HepG2 (cell line): ENCODE measurements around the gene MAP1LC3C. TPM values are rescaled to one million over a fixed set of nuclear protein-coding genes. Genes with fewer than 3 reads are reported as not detected.

Experiments used
- ATAC-seq: fragments of 200-7000 bp; cut with Tn5 transposase; 3 replicates; pipeline ENCODE4 v1.9.1; 2020; ENCODE audit warnings: mild to moderate bottlenecking, moderate library complexity
- BruUV-seq: library from RNA; stranded (reverse); fragments of 400-500 nt; replicated peaks from 2 replicates; lab custom pipeline; 2021; lab: Mats Ljungman, UMichigan
- CTCF ChIA-PET: fragments of 300-600 bp; formaldehyde crosslinking; extraction: SDS; loops from one replicate; lab custom pipeline; 2021; ENCODE audit warnings: low total read pairs, inconsistent platforms, low intra/inter-chr PET ratio; lab: Yijun Ruan, JAX
- POLR2A ChIA-PET: fragments of 350-600 bp; sonication (Branson Sonifier 250); formaldehyde crosslinking; loops from one replicate; lab custom pipeline; 2020; ENCODE audit warnings: antibody characterized with exemption, inconsistent platforms; lab: Yijun Ruan, JAX
- DNase-seq: peaks from one replicate; pipeline ENCODE4 v3.0.0-alpha.2; 2015; ENCODE audit warnings: low spot score
- FAIRE-seq: peaks from 3 replicates; lab custom pipeline; 2011; peaks lifted over from hg19 to GRCh38; lab: Jason Lieb, UNC
- H2AFZ ChIP-seq: one replicate; pipeline ENCODE4 v1.6.1; 2011; ENCODE audit warnings: low read length, inconsistent platforms
- H3K27ac ChIP-seq: fragments of 300-600 bp; 3 replicates; pipeline ENCODE4 v1.8.0; 2011; ENCODE audit warnings: mixed run types, mild to moderate bottlenecking, mixed read lengths, low read length, inconsistent platforms; ENCODE audit not compliant: insufficient read depth; ENCODE audit errors: extremely low read length
- H3K27me3 ChIP-seq, 2 experiments: fragments of 200-600 bp in 1 of 2; 2 replicates in 1 of 2; 3 replicates in 1 of 2; pipeline versions ENCODE4 v1.6.0 to v1.8.0; 2011; ENCODE audit warnings: low read length in 2 of 2, mild to moderate bottlenecking in 2 of 2, moderate library complexity in 2 of 2, inconsistent platforms in 1 of 2; ENCODE audit not compliant: insufficient read depth in 2 of 2, control insufficient read depth in 1 of 2
- H3K36me3 ChIP-seq, 2 experiments: fragments of 200-600 bp in 1 of 2; replicated peaks in 1 of 2; 2 replicates in 1 of 2; 3 replicates in 1 of 2; pipeline versions ENCODE4 v1.5.1 to v1.8.0; 2011; ENCODE audit warnings: low read length in 2 of 2, inconsistent platforms in 1 of 2; ENCODE audit not compliant: insufficient read depth in 2 of 2, control insufficient read depth in 1 of 2
- H3K4me1 ChIP-seq: 2 replicates; pipeline ENCODE4 v1.5.1; 2012; ENCODE audit warnings: low read length, inconsistent platforms; ENCODE audit not compliant: insufficient read depth
- H3K4me2 ChIP-seq: 2 replicates; pipeline ENCODE4 v1.6.0; 2011; ENCODE audit warnings: low read depth, low read length, inconsistent platforms
- H3K4me3 ChIP-seq, 3 experiments: fragments of 200-600 bp in 1 of 3; sonication (generic), shearing (Covaris generic) in 1 of 3; replicated peaks in 1 of 3; 2 replicates each; pipeline ENCODE4 v1.5.1; 2011 to 2016; ENCODE audit warnings: low read length in 3 of 3, inconsistent platforms in 2 of 3, low read depth in 2 of 3, mild to moderate bottlenecking in 2 of 3, control low read depth in 1 of 3, mixed read lengths in 1 of 3; ENCODE audit not compliant: insufficient read depth in 1 of 3
- H3K79me2 ChIP-seq: one replicate; pipeline ENCODE4 v1.6.1; 2011; ENCODE audit warnings: low read length, inconsistent platforms; ENCODE audit not compliant: insufficient read depth
- H3K9ac ChIP-seq: 2 replicates; pipeline ENCODE4 v1.6.0; 2011; ENCODE audit warnings: mild to moderate bottlenecking, low read depth, low read length, inconsistent platforms; ENCODE audit not compliant: insufficient read depth
- H3K9me3 ChIP-seq: 2 replicates; pipeline ENCODE4 v1.5.1; 2012; ENCODE audit warnings: mild to moderate bottlenecking, low read length
- H4K20me1 ChIP-seq: 2 replicates; pipeline ENCODE4 v1.6.0; 2011; ENCODE audit warnings: inconsistent platforms, mild to moderate bottlenecking, low read length, moderate library complexity; ENCODE audit not compliant: insufficient read depth
- ARID3A ChIP-seq: IDR thresholded peaks from 2 replicates; pipeline ENCODE4 v1.6.1; 2012; ENCODE audit warnings: low read depth, low read length, improper control_type of control experiment
- CEBPB ChIP-seq: IDR thresholded peaks from 2 replicates; pipeline ENCODE4 v1.6.1; 2011; ENCODE audit warnings: low read depth, low read length, improper control_type of control experiment, borderline replicate concordance
- CREB1 ChIP-seq, 2 experiments: fragments of 450-650 bp in 1 of 2; IDR thresholded peaks; 2 replicates each; pipeline ENCODE4 v1.6.1; 2016 to 2017; ENCODE audit warnings: control low read depth in 1 of 2, mild to moderate bottlenecking in 1 of 2, missing compliant biosample characterization in 1 of 2, missing genetic modification characterization in 1 of 2
- MAFF ChIP-seq: IDR thresholded peaks from 2 replicates; pipeline ENCODE4 v1.6.1; 2011; ENCODE audit warnings: low read depth, low read length, improper control_type of control experiment
- MAFK ChIP-seq, 2 experiments: IDR thresholded peaks in 1 of 2; conservative IDR thresholded peaks in 1 of 2; 2 replicates each; pipeline ENCODE4 v1.6.1; 2011; ENCODE audit warnings: improper control_type of control experiment in 2 of 2, low read length in 2 of 2
- MLX ChIP-seq: IDR thresholded peaks from 2 replicates; pipeline ENCODE4 v1.6.1; 2016
- TSC22D2 ChIP-seq: sonication (generic); formaldehyde crosslinking; IDR thresholded peaks from 2 replicates; pipeline ENCODE4 v1.5.1; 2020; ENCODE audit warnings: missing genetic modification reagents, mild to moderate bottlenecking, borderline replicate concordance
- ZEB1 ChIP-seq: IDR thresholded peaks from 2 replicates; pipeline ENCODE4 v1.6.1; 2012; ENCODE audit warnings: mild to moderate bottlenecking, low read depth, inconsistent platforms; ENCODE audit not compliant: insufficient replicate concordance
- ZFAT ChIP-seq: sonication (generic); formaldehyde crosslinking; conservative IDR thresholded peaks from 2 replicates; pipeline ENCODE4 v1.8.1; 2023; ENCODE audit warnings: missing genetic modification reagents, inconsistent platforms
- ZNF317 ChIP-seq: sonication (generic); formaldehyde crosslinking; IDR thresholded peaks from 2 replicates; pipeline ENCODE4 v1.5.0; 2020; ENCODE audit warnings: mild to moderate bottlenecking, missing genetic modification reagents
- WGBS: methylation state at CpG from one replicate; pipeline ENCODE4 v1.1.6; 2017; ENCODE audit warnings: low lambda C conversion rate; 5-methylcytosine and 5-hydroxymethylcytosine counted together
- in situ Hi-C: cut with HindIII; loops from 2 replicates; pipeline ENCODE4 v1.10.0; 2017; ENCODE audit warnings: low pct_unique_long_range_greater_than_20kb; ENCODE audit not compliant: extremely low pct_ligation_motif_present
- intact Hi-C: fragments of 100-400 bp; cut with micrococcal nuclease; formaldehyde crosslinking; loops from one replicate; pipeline ENCODE4 v1.10.0; 2022; ENCODE audit not compliant: unreplicated experiment
- polyA plus RNA-seq, 8 experiments: library from polyadenylated mRNA; depleted of rRNA in 3 of 8; stranded (reverse) in 7 of 8; unstranded in 1 of 8; fragments of >200 nt; fragmentation: Illumina TruSeq in 4 of 8; extraction: Trizol in 4 of 8; gene quantifications; 2 replicates each; pipeline versions ENCODE4 v1.2.1 to v1.2.3, GENCODE V29; 2011 to 2016; ENCODE audit warnings: low read depth in 4 of 8, missing spikeins in 1 of 8, mixed read lengths in 1 of 8; ENCODE audit not compliant: insufficient read depth in 1 of 8
- total RNA-seq, 5 experiments: library from RNA; depleted of rRNA; stranded (reverse); fragments of >200 nt; fragmentation: Illumina TruSeq; extraction: Trizol; gene quantifications; 2 replicates each; pipeline ENCODE4 v1.2.3, GENCODE V29; 2016; ENCODE audit warnings: low read depth in 1 of 5
- TF ChIP-seq, protein P1 (sequence below): fragments of 450-650 bp; IDR thresholded peaks from 2 replicates; pipeline ENCODE4 v1.6.1; 2017
- TF ChIP-seq, protein P2 (sequence below): IDR thresholded peaks from 2 replicates; pipeline ENCODE4 v1.6.1; 2016; ENCODE audit warnings: mild to moderate bottlenecking, missing biosample characterization, missing genetic modification reagents

The MAP1LC3C gene
- total and polyA plus RNA-seq, 2 of the 13 experiments (the other 11 are each of a cell fraction or from before 2014, with no cell fraction given), result not detected

DNA sequence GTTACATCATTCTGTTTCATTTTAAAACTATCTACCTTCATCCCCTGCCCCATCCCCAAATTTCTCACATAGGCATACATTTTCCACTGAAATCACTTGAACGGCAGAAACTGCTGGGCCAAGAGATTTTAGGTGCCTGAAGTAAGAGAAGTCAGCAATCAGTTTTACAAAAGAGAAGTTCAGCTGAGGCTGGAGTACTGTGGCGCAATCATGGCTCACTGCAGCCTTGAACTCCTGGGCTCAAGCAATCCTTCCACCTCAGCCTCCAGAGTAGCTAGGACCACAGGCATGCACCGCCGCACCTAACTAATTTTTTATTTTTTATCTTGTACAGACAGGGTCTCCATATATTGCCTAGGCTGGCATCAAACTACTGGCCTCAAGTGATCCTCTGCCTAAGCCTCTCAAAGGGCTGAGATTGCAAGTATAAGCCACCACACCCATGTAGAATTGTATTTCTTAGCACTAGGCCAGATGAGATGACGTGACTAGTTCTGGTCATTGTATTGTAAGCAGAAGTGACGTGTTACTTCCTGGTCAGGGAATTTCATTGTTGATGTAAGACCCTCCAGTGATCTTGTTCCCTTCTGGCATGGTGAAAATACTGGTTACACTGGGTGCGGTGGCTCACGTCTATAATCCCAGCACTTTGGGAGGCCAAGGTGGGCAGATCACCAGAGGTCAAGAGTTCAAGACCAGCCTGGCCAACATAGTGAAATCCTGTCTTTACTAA, 34.2 kb downstream of the MAP1LC3C start:
- POLR2A ChIA-PET, result no interaction called here
- Histone ChIP-seq H3K79me2 (no peaks in the 10 kb centered on the region), H3K36me3 (no peaks in the 10 kb centered on the region), H4K20me1 (no peaks in the 10 kb centered on the region), H3K4me1 (no peaks in the 10 kb centered on the region), H3K9ac (no peak overlapping the region), H3K4me2 (no peak overlapping the region), H2AFZ (no peak overlapping the region), H3K4me3 (no peak overlapping the region), H3K27ac (no peak overlapping the region), H3K9me3 (no peaks in the 10 kb centered on the region), H3K27me3 (no peaks in the 10 kb centered on the region)
- TF ChIP-seq CREB1 (IDR thresholded peaks at IDR 0.05), result peak; percentile 66
- TF ChIP-seq CREB1 (CRISPR knock-in tag; IDR thresholded peaks at IDR 0.05), result no peak
- no peak for TF ChIP-seq ZNF317 (CRISPR knock-in tag)
- peak; percentile 43; the same call in 1 of the 2 replicates for TF ChIP-seq CEBPB
- 70% methylated on average over 8 of the region's 8 CpGs for WGBS
- in situ Hi-C loops, result no loop called here
- intact Hi-C loops, result no loop called here
- CTCF ChIA-PET, result no interaction called here
- no TSS peak for BruUV-seq
- no peak for FAIRE-seq
- DNase-seq, result no peak
- no peak for ATAC-seq

GRCh38 chr1:241963722-241964121, 35.2 kb downstream of the MAP1LC3C start:
- ATAC-seq (no peak), DNase-seq (no peak), FAIRE-seq (no peak)
- no peak overlapping the region for H3K27ac ChIP-seq
- H3K4me2 ChIP-seq, result no peak overlapping the region
- H3K9me3 ChIP-seq, result no peaks in the 10 kb centered on the region
- no peak overlapping the region for H3K9ac ChIP-seq
- no peak overlapping the region for H2AFZ ChIP-seq
- in situ Hi-C loops (no loop called here), intact Hi-C loops (no loop called here)
- no peak for TF ChIP-seq ZFAT (CRISPR knock-in tag)
- no peak for TF ChIP-seq MLX (CRISPR knock-in tag)
- TF ChIP-seq MAFK (conservative IDR thresholded peaks at IDR 0.05 in 1 of 2, IDR thresholded peaks at IDR 0.05 in 1 of 2; ENCODE audit: low read length in 2 of 2), result peak; percentile 73 to 78
- TF ChIP-seq TSC22D2, result no peak
- TF ChIP-seq, protein P1, sequence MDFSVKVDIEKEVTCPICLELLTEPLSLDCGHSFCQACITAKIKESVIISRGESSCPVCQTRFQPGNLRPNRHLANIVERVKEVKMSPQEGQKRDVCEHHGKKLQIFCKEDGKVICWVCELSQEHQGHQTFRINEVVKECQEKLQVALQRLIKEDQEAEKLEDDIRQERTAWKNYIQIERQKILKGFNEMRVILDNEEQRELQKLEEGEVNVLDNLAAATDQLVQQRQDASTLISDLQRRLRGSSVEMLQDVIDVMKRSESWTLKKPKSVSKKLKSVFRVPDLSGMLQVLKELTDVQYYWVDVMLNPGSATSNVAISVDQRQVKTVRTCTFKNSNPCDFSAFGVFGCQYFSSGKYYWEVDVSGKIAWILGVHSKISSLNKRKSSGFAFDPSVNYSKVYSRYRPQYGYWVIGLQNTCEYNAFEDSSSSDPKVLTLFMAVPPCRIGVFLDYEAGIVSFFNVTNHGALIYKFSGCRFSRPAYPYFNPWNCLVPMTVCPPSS, result no peak
- TF ChIP-seq, protein P2, sequence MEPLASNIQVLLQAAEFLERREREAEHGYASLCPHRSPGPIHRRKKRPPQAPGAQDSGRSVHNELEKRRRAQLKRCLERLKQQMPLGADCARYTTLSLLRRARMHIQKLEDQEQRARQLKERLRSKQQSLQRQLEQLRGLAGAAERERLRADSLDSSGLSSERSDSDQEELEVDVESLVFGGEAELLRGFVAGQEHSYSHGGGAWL, result no peak
- TF ChIP-seq ARID3A, result no peak
- no peak for TF ChIP-seq ZEB1
- TF ChIP-seq MAFF, result peak; percentile 66
- no peak overlapping the region for H3K4me3 ChIP-seq
- no TSS peak for BruUV-seq
- no peaks in the 10 kb centered on the region for H3K4me1 ChIP-seq
- no peaks in the 10 kb centered on the region for H3K27me3 ChIP-seq
- no peaks in the 10 kb centered on the region for H3K79me2 ChIP-seq
- ChIA-PET POLR2A (no interaction called here), CTCF (no interaction called here)
- H4K20me1 ChIP-seq, result no peaks in the 10 kb centered on the region
- H3K36me3 ChIP-seq, result no peaks in the 10 kb centered on the region
